HCT116 (cell line): ENCODE measurements around the gene ITPR1. TPM values are rescaled to one million over a fixed set of nuclear protein-coding genes. Genes with fewer than 3 reads are reported as not detected.

ENCODE experiments used
- ATAC-seq: fragments of 200-7000 bp; cut with Tn5 transposase; 2 replicates; pipeline ENCODE4 v1.9.1; 2020; ENCODE audit warnings: mild to moderate bottlenecking, moderate library complexity
- BruUV-seq: library from RNA; stranded (reverse); fragments of 400-500 nt; replicated peaks from 2 replicates; lab custom pipeline; 2021; lab: Mats Ljungman, UMichigan
- CTCF ChIA-PET: fragments of 300-600 bp; sonication (Branson Sonifier 250); formaldehyde crosslinking; loops from one replicate; lab custom pipeline; 2021; ENCODE audit warnings: antibody characterized with exemption; lab: Charles Lee
- POLR2A ChIA-PET: fragments of 300-600, 350-600 bp; sonication (Branson Sonifier 250); formaldehyde crosslinking; loops from one replicate; lab custom pipeline; 2021; ENCODE audit warnings: antibody characterized with exemption; lab: Charles Lee
- RAD21 ChIA-PET, 2 experiments: fragments of 300-600 bp; sonication (Branson Sonifier 250); formaldehyde crosslinking; loops; one replicate each; lab custom pipeline; 2023; ENCODE audit warnings: low total read pairs in 2 of 2; ENCODE audit not compliant: uncharacterized antibody in 2 of 2, unreplicated experiment in 2 of 2, low non-redundant PET in 1 of 2; lab: Charles Lee
- DNase-seq: peaks from one replicate; pipeline ENCODE4 v3.0.0-alpha.2; 2010; ENCODE audit warnings: low read depth, low spot score
- H2AFZ ChIP-seq: fragments of 200-600 bp; shearing (Covaris generic), sonication (generic); 2 replicates; pipeline ENCODE4 v1.6.1; 2017; ENCODE audit warnings: low read depth, mixed run types, mixed read lengths, antibody characterized with exemption, low read length; ENCODE audit not compliant: poor library complexity, severe bottlenecking
- H3K27ac ChIP-seq: 2 replicates; pipeline ENCODE4 v1.5.1; 2012; ENCODE audit warnings: low read depth, low read length
- H3K27me3 ChIP-seq: fragments of 200-600 bp; sonication (generic); 2 replicates; pipeline ENCODE4 v1.6.1; 2016; ENCODE audit warnings: mixed run types, low read length, mixed read lengths; ENCODE audit not compliant: insufficient read depth
- H3K36me3 ChIP-seq, 2 experiments: fragments of 200-500 bp in 1 of 2; fragments of 200-600 bp in 1 of 2; sonication (Bioruptor generic) in 1 of 2; sonication (generic) in 1 of 2; 2 replicates each; pipeline versions ENCODE4 v1.5.1 to v1.6.1; 2014 to 2016; ENCODE audit warnings: low read length in 2 of 2, inconsistent platforms in 1 of 2, mixed read lengths in 1 of 2, mixed run types in 1 of 2; ENCODE audit not compliant: insufficient read depth in 2 of 2, control insufficient read depth in 1 of 2
- H3K4me1 ChIP-seq, 2 experiments: fragments of 200-600 bp in 1 of 2; sonication (generic) in 1 of 2; 2 replicates each; pipeline versions ENCODE4 v1.5.1 to v1.6.1; 2012 to 2017; ENCODE audit warnings: low read length in 2 of 2, inconsistent platforms in 1 of 2, mild to moderate bottlenecking in 1 of 2, mixed read lengths in 1 of 2, mixed run types in 1 of 2, moderate library complexity in 1 of 2; ENCODE audit not compliant: insufficient read depth in 2 of 2, control insufficient read depth in 1 of 2
- H3K4me2 ChIP-seq: fragments of 200-600 bp; sonication (generic); 2 replicates; pipeline ENCODE4 v1.6.1; 2017; ENCODE audit warnings: mixed run types, low read length, mixed read lengths
- H3K4me3 ChIP-seq, 2 experiments: fragments of 200-600 bp in 1 of 2; sonication (generic) in 1 of 2; replicated peaks in 1 of 2; 2 replicates each; pipeline ENCODE4 v1.5.1; 2011 to 2016; ENCODE audit warnings: low read length in 2 of 2, control low read depth in 1 of 2, low read depth in 1 of 2, mild to moderate bottlenecking in 1 of 2, mixed read lengths in 1 of 2, mixed run types in 1 of 2
- H3K79me2 ChIP-seq: fragments of 200-600 bp; sonication (generic); 2 replicates; pipeline ENCODE4 v1.6.1; 2017; ENCODE audit warnings: mild to moderate bottlenecking, mixed run types, low read length, moderate library complexity, mixed read lengths; ENCODE audit not compliant: insufficient read depth
- H3K9ac ChIP-seq: fragments of 200-600 bp; sonication (generic); 2 replicates; pipeline ENCODE4 v1.6.1; 2016; ENCODE audit warnings: low read length, mixed read lengths
- H3K9me2 ChIP-seq: fragments of 200-600 bp; sonication (generic), shearing (Covaris generic); 2 replicates; pipeline ENCODE4 v1.6.1; 2017; ENCODE audit warnings: mixed run types, mild to moderate bottlenecking, moderate library complexity; ENCODE audit not compliant: insufficient read depth
- H3K9me3 ChIP-seq, 2 experiments: fragments of 200-500 bp in 1 of 2; fragments of 200-600 bp in 1 of 2; sonication (Bioruptor generic) in 1 of 2; sonication (generic) in 1 of 2; 2 replicates each; pipeline ENCODE4 v1.6.1; 2014 to 2017; ENCODE audit warnings: low read length in 2 of 2, mixed read lengths in 2 of 2, inconsistent platforms in 1 of 2, low read depth in 1 of 2, mild to moderate bottlenecking in 1 of 2, mixed run types in 1 of 2, moderate library complexity in 1 of 2; ENCODE audit not compliant: control insufficient read depth in 1 of 2, insufficient read depth in 1 of 2
- H4K20me1 ChIP-seq: fragments of 200-600 bp; sonication (generic), shearing (Covaris generic); 2 replicates; pipeline ENCODE4 v1.6.1; 2017; ENCODE audit warnings: mixed run types, mild to moderate bottlenecking, moderate library complexity; ENCODE audit not compliant: insufficient read depth
- CBX3 ChIP-seq: IDR thresholded peaks from 2 replicates; pipeline ENCODE4 v1.6.1; 2012; ENCODE audit warnings: low read depth
- ELF1 ChIP-seq: IDR thresholded peaks from 2 replicates; pipeline ENCODE4 v1.6.1; 2012; ENCODE audit warnings: low read depth, borderline replicate concordance
- EZH2phosphoT487 ChIP-seq: fragments of 200-600 bp; IDR thresholded peaks from 2 replicates; pipeline ENCODE4 v1.6.1; 2018; ENCODE audit warnings: antibody characterized with exemption, borderline replicate concordance
- JUND ChIP-seq: IDR thresholded peaks from 2 replicates; pipeline ENCODE4 v1.6.1; 2012
- POLR2AphosphoS5 ChIP-seq: IDR thresholded peaks from 2 replicates; pipeline ENCODE4 v1.6.1; 2011; ENCODE audit warnings: mild to moderate bottlenecking, low read depth, low read length, moderate library complexity
- SP1 ChIP-seq: IDR thresholded peaks from 2 replicates; pipeline ENCODE4 v1.6.1; 2012; ENCODE audit warnings: low read depth
- SRF ChIP-seq: IDR thresholded peaks from 2 replicates; pipeline ENCODE4 v1.6.1; 2012; ENCODE audit warnings: low read depth
- TCF7L2 ChIP-seq: IDR thresholded peaks from 2 replicates; pipeline ENCODE4 v1.7.0; 2011; ENCODE audit warnings: borderline replicate concordance, inconsistent platforms; ENCODE audit not compliant: insufficient read depth, insufficient read length; ENCODE audit errors: extremely low read depth
- YY1 ChIP-seq: IDR thresholded peaks from 2 replicates; pipeline ENCODE4 v1.6.1; 2011; ENCODE audit warnings: low read length, low read depth, moderate library complexity, mild to moderate bottlenecking; ENCODE audit not compliant: insufficient replicate concordance; ENCODE audit errors: extremely low read depth
- ZFX ChIP-seq: fragments of 450-650 bp; IDR thresholded peaks from 2 replicates; pipeline ENCODE4 v1.6.1; 2017
- ZNF274 ChIP-seq: fragments of 200-500 bp; sonication (Bioruptor generic); IDR thresholded peaks from 2 replicates; pipeline ENCODE4 v1.6.1; 2014; ENCODE audit warnings: mild to moderate bottlenecking, low read depth, low read length, inconsistent platforms
- intact Hi-C: fragments of 100-400 bp; cut with micrococcal nuclease; formaldehyde crosslinking; loops from 2 replicates; pipeline ENCODE4 v1.10.0; 2022
- total RNA-seq: library from RNA; stranded (reverse); gene quantifications from one replicate; pipeline ENCODE4 v1.2.1, GENCODE V29; 2021; ENCODE audit not compliant: unreplicated experiment
- TF ChIP-seq, protein P1 (sequence below): IDR thresholded peaks from 2 replicates; pipeline ENCODE4 v1.6.1; 2012

ITPR1 gene
- total RNA-seq, 1 experiment from 2014 or later = 9.2 TPM

DNA sequence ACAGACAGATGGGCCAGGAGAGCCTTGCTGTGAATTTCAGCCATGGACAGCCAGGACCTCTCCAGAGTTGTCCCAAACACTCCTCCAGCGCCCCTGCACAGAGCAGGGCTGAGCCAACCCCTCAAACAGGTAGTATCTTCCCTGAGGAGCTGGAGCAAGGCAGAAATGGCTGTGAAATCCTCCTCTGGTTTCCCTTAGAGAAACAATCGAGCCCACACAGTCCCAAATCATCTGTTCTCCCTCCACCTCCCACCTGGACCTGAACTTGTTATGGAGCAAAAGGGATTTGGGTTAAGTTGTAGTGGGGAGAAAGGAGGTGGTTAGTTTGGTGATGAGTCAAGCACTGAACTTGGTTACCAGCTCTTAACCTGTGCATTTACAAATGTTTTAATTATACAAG lies 280.4 kb downstream of the ITPR1 start:
- ChIA-PET RAD21 (no interaction called here), POLR2A (no interaction called here), CTCF (no interaction called here)
- no peaks in the 10 kb centered on the region for H3K27me3 ChIP-seq
- no peaks in the 10 kb centered on the region for H3K9me2 ChIP-seq
- H3K36me3 ChIP-seq = no peaks in the 10 kb centered on the region
- DNase-seq (no peak), ATAC-seq (no peak)
- intact Hi-C loops = no loop called here
- no peak overlapping the region for H2AFZ ChIP-seq
- H3K4me3 ChIP-seq = no peak overlapping the region
- no peaks in the 10 kb centered on the region for H4K20me1 ChIP-seq
- no peak overlapping the region for H3K27ac ChIP-seq
- BruUV-seq = no TSS peak
- no peaks in the 10 kb centered on the region for H3K79me2 ChIP-seq
- H3K4me1 ChIP-seq = no peaks in the 10 kb centered on the region
- no peak overlapping the region for H3K4me2 ChIP-seq
- TF ChIP-seq CBX3 (no peak), ELF1 (no peak)
- TF ChIP-seq, protein P1, sequence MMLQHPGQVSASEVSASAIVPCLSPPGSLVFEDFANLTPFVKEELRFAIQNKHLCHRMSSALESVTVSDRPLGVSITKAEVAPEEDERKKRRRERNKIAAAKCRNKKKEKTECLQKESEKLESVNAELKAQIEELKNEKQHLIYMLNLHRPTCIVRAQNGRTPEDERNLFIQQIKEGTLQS = no peak
- H3K9me3 ChIP-seq = no peaks in the 10 kb centered on the region
- H3K9ac ChIP-seq = no peak overlapping the region

DNA sequence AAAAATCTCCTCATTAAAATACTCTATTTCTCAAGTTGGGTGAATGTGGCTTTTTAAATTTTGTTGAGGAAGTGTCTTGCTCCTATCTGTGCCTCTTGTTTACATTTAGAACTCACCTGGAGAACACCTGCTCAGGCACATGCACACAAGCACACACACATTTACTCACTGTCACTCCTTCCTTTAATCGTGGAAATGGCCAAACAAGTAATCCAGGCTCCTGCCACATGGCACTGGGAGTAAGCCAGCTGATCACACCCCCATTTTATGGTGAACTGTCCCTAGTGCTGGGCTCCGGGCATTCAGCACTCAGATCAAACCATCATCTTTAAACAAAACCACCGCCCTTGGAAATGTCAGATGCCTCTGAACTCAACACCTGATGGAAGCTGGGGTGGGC lies 281.4 kb downstream of the ITPR1 start:
- Histone ChIP-seq H3K4me2 (no peak overlapping the region), H3K36me3 (no peaks in the 10 kb centered on the region), H4K20me1 (no peaks in the 10 kb centered on the region), H3K27ac (no peak overlapping the region), H2AFZ (no peak overlapping the region), H3K9me3 (no peaks in the 10 kb centered on the region), H3K9ac (no peak overlapping the region), H3K9me2 (no peaks in the 10 kb centered on the region), H3K4me3 (no peak overlapping the region), H3K79me2 (no peaks in the 10 kb centered on the region), H3K27me3 (no peaks in the 10 kb centered on the region), H3K4me1 (no peaks in the 10 kb centered on the region)
- intact Hi-C loops = no loop called here
- RAD21 ChIA-PET = no interaction called here
- BruUV-seq = no TSS peak
- no peak for ATAC-seq
- POLR2A ChIA-PET = no interaction called here
- no peak for DNase-seq
- CTCF ChIA-PET = no interaction called here
- TF ChIP-seq SRF (no peak), JUND (no peak), SP1 (no peak), TCF7L2 (no peak), POLR2AphosphoS5 (no peak), ZFX (no peak), EZH2phosphoT487 (no peak), ZNF274 (no peak), YY1 (no peak)
- TF ChIP-seq, protein P1 = no peak
